ENCODE measurements around the gene ATP6V0E2. TPM values are rescaled to one million over a fixed set of nuclear protein-coding genes. Genes with fewer than 3 reads are reported as not detected.
"Not testable (repeated sequence)": the region's sequence is repeated elsewhere in the genome, so short reads cannot be mapped to it uniquely, and the experiment has no call there.

Gene ATP6V0E2

DNA sequence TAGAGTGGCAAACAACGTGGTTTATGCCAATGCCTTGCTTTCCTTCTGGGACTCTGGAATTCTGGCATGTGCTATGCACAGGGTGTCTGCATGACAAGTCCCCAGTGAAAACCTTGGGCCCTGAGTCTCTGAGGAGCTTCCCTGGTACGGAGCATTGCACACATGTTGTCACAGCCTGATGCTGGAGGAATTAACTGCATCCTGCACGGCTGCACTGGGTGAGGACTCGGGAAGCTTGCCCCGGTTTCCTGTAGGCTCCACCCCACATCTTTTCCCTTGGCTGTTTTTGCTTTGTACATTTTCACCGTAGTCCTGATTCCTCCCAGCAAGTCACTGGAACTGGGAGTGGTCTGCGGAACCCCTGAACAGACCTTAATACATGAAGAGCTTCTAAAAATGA lies 52.6 kb downstream of the ATP6V0E2 start:
- not testable (repeated sequence) for H4K91ac ChIP-seq (ENCODE audit: low read depth, low read length, poor library complexity); H2AFZ ChIP-seq (ENCODE audit: low read length); H3K27ac ChIP-seq (replicated peaks; ENCODE audit: low read length); H3K4me3 ChIP-seq (ENCODE audit: low read length in 2 of 2); H2BK120ac ChIP-seq (ENCODE audit: low read depth, low read length); H3K4me1 ChIP-seq (ENCODE audit: control insufficient read depth in 2 of 2, insufficient read depth in 1 of 2, low read depth in 1 of 2, low read length in 2 of 2); H4K8ac ChIP-seq (ENCODE audit: low read depth, low read length); H3K36me3 ChIP-seq (replicated peaks in 1 of 2; ENCODE audit: control insufficient read depth in 2 of 2, insufficient read depth in 2 of 2, low read length in 2 of 2); H2BK12ac ChIP-seq (ENCODE audit: low read length); H3K9me3 ChIP-seq (replicated peaks in 1 of 2; ENCODE audit: control insufficient read depth in 2 of 2, insufficient read depth in 1 of 2, low read depth in 1 of 2, low read length in 2 of 2); H2BK15ac ChIP-seq (ENCODE audit: low read length); H3K23ac ChIP-seq (ENCODE audit: low read depth, low read length, poor library complexity); H3K79me1 ChIP-seq (ENCODE audit: low read depth, low read length); H3K27me3 ChIP-seq (ENCODE audit: control insufficient read depth in 3 of 3, insufficient read depth in 3 of 3, low read depth in 1 of 3, low read length in 3 of 3); H3K4me2 ChIP-seq (ENCODE audit: insufficient read depth, low read length, poor library complexity, severe bottlenecking); H2AK5ac ChIP-seq (ENCODE audit: low read depth, low read length); H3K18ac ChIP-seq (ENCODE audit: low read length); H2BK5ac ChIP-seq (ENCODE audit: low read length); DNase-seq (ENCODE audit: low spot score); H3K9ac ChIP-seq (ENCODE audit: low read depth, low read length, poor library complexity); H3K4ac ChIP-seq (ENCODE audit: low read length); H3K14ac ChIP-seq (ENCODE audit: low read length)
- no CpG with 5 or more reads among the region's 7 CpGs for WGBS, 2 donors (ENCODE audit: extremely low coverage in 2 of 2, insufficient read length in 2 of 2, insufficient replicate concordance in 1 of 2)

Small RNA genes within 50 kb of the gene (small RNA-seq; reads per million reads assigned to genes)
- not detected for gene AC093458.1 (ENCODE audit: insufficient read depth)
